Nephron (organoid): ENCODE data around the gene PIPOX.

ENCODE experiments used
- H3K27ac Mint-ChIP-seq, 3 experiments: 2 replicates each; pipeline ENCODE4 v1.8.0; 2020; ENCODE audit warnings: mixed read lengths in 3 of 3, mild to moderate bottlenecking in 2 of 3, moderate library complexity in 1 of 3
- H3K27me3 Mint-ChIP-seq: 2 replicates; pipeline ENCODE4 v1.8.0; 2021; ENCODE audit warnings: low read depth, mild to moderate bottlenecking, moderate library complexity, mixed read lengths
- H3K36me3 Mint-ChIP-seq: 2 replicates; pipeline ENCODE4 v1.8.0; 2020; ENCODE audit warnings: low read depth, mixed read lengths
- H3K4me1 Mint-ChIP-seq: 2 replicates; pipeline ENCODE4 v1.8.0; 2020; ENCODE audit warnings: mixed read lengths
- H3K4me3 Mint-ChIP-seq, 3 experiments: 2 replicates each; pipeline ENCODE4 v1.8.0; 2020; ENCODE audit warnings: mild to moderate bottlenecking in 3 of 3, mixed read lengths in 3 of 3, moderate library complexity in 2 of 3
- H3K9me3 Mint-ChIP-seq: 2 replicates; pipeline ENCODE4 v1.8.0; 2020; ENCODE audit warnings: mixed read lengths
- CTCF ChIP-seq, 3 experiments: fragments of 200-600 bp; sonication (generic); IDR thresholded peaks; one replicate each; pipeline ENCODE4 v1.5.0; 2021; ENCODE audit warnings: antibody characterized with exemption in 3 of 3; ENCODE audit not compliant: unreplicated experiment in 3 of 3

PIPOX gene

GRCh38 chr17:29016345-29017210 is 26.4 kb upstream of the PIPOX start:
- H3K36me3 Mint-ChIP-seq = no peaks in the 10 kb centered on the region
- H3K27me3 Mint-ChIP-seq = peaks cover 90% of the 10 kb centered on the region
- no peak overlapping the region for H3K27ac Mint-ChIP-seq
- peaks cover 27% of the 10 kb centered on the region for H3K4me1 Mint-ChIP-seq
- no peaks in the 10 kb centered on the region for H3K9me3 Mint-ChIP-seq
- no peak for TF ChIP-seq CTCF (IDR thresholded peaks at IDR 0.05; ENCODE audit: unreplicated experiment in 3 of 3)
- no peak overlapping the region for H3K4me3 Mint-ChIP-seq

- Mint-ChIP-seq H3K9me3 (no peaks in the 10 kb centered on the region), H3K27me3 (peaks cover 92% of the 10 kb centered on the region), H3K4me3 (no peak overlapping the region), H3K27ac (no peak overlapping the region), H3K36me3 (no peaks in the 10 kb centered on the region), H3K4me1 (peaks cover 27% of the 10 kb centered on the region)
- no peak for TF ChIP-seq CTCF (IDR thresholded peaks at IDR 0.05; ENCODE audit: unreplicated experiment in 3 of 3)
Measured at GRCh38 chr17:29018788-29019474, 24.0 kb upstream of the PIPOX start.

- no peak for TF ChIP-seq CTCF (IDR thresholded peaks at IDR 0.05; ENCODE audit: unreplicated experiment in 3 of 3)
- peak overlapping the region in 1 of 3 experiments; percentile 31 for H3K4me3 Mint-ChIP-seq
- H3K27me3 Mint-ChIP-seq = peaks cover 91% of the 10 kb centered on the region
- H3K27ac Mint-ChIP-seq = no peak overlapping the region
- H3K36me3 Mint-ChIP-seq = no peaks in the 10 kb centered on the region
- H3K4me1 Mint-ChIP-seq = peaks cover 22% of the 10 kb centered on the region
- H3K9me3 Mint-ChIP-seq = no peaks in the 10 kb centered on the region
Measured at GRCh38 chr17:29019475-29020181, 23.3 kb upstream of the PIPOX start.

- Mint-ChIP-seq H3K27ac (no peak overlapping the region), H3K36me3 (no peaks in the 10 kb centered on the region), H3K9me3 (no peaks in the 10 kb centered on the region), H3K27me3 (peaks cover 87% of the 10 kb centered on the region), H3K4me1 (peaks cover 17% of the 10 kb centered on the region), H3K4me3 (no peak overlapping the region)
- TF ChIP-seq CTCF (IDR thresholded peaks at IDR 0.05; ENCODE audit: unreplicated experiment in 3 of 3) = no peak
Measured at GRCh38 chr17:29020576-29020975, 22.4 kb upstream of the PIPOX start.

- H3K4me3 Mint-ChIP-seq = peak overlapping the region in 2 of 3 experiments; percentile 7 to 29
- H3K9me3 Mint-ChIP-seq = no peaks in the 10 kb centered on the region
- H3K27ac Mint-ChIP-seq = no peak overlapping the region
- peaks cover 87% of the 10 kb centered on the region for H3K27me3 Mint-ChIP-seq
- H3K4me1 Mint-ChIP-seq = peaks cover 17% of the 10 kb centered on the region
- H3K36me3 Mint-ChIP-seq = no peaks in the 10 kb centered on the region
- no peak for TF ChIP-seq CTCF (IDR thresholded peaks at IDR 0.05; ENCODE audit: unreplicated experiment in 3 of 3)
Measured at GRCh38 chr17:29021226-29021625, 21.7 kb upstream of the PIPOX start.
